Stomach (tissue), 9 donors: ENCODE results near the gene MT1G. TPM values are rescaled to one million over a fixed set of nuclear protein-coding genes. Genes with fewer than 3 reads are reported as not detected.

ENCODE experiments used
- DNase-seq, 2 donors: peaks; one replicate each; pipeline versions ENCODE4 v3.0.0 to v3.0.0-alpha.2; 2013 to 2019
- H3K27ac ChIP-seq, 5 donors: fragments of 200-600 bp in 4 of 5; sonication (generic) in 4 of 5; one replicate each; pipeline ENCODE4 v1.5.1; 2013 to 2019; ENCODE audit warnings: mild to moderate bottlenecking in 1 of 5, moderate library complexity in 1 of 5
- H3K27me3 ChIP-seq, 3 donors: fragments of 200-600 bp; sonication (generic); one replicate each; pipeline ENCODE4 v1.5.1; 2017 to 2019; ENCODE audit warnings: mixed run types in 1 of 3
- H3K36me3 ChIP-seq, 4 donors: fragments of 200-600 bp; sonication (generic); 1 replicate in 3 of 4; 2 replicates in 1 of 4; pipeline ENCODE4 v1.5.1; 2016 to 2019
- H3K4me1 ChIP-seq, 4 donors: fragments of 200-600 bp; sonication (generic); one replicate each; pipeline ENCODE4 v1.5.1; 2016 to 2019
- H3K4me3 ChIP-seq, 4 donors: fragments of 200-600 bp; sonication (generic) in 3 of 4; one replicate each; pipeline ENCODE4 v1.5.1; 2016 to 2019; ENCODE audit warnings: mild to moderate bottlenecking in 1 of 4
- H3K9me3 ChIP-seq, 4 donors: fragments of 200-600 bp; sonication (generic); one replicate each; pipeline ENCODE4 v1.5.1; 2016 to 2019
- CTCF ChIP-seq, 7 experiments: fragments of 450-650 bp in 4 of 7; fragments of 200-600 bp in 3 of 7; sonication (generic) in 3 of 7; IDR thresholded peaks; one replicate each; pipeline ENCODE4 v1.5.1; 2016 to 2019; ENCODE audit warnings: antibody characterized with exemption in 7 of 7, control low read depth in 2 of 7, mild to moderate bottlenecking in 1 of 7
- EP300 ChIP-seq: sonication (generic); formaldehyde crosslinking; IDR thresholded peaks from one replicate; pipeline ENCODE4 v1.6.1; 2017; ENCODE audit warnings: antibody characterized with exemption
- POLR2A ChIP-seq, 4 donors: fragments of 450-650 bp; IDR thresholded peaks; one replicate each; pipeline ENCODE4 v1.6.1; 2016; ENCODE audit warnings: antibody characterized with exemption in 4 of 4, control low read depth in 2 of 4, mild to moderate bottlenecking in 1 of 4, moderate library complexity in 1 of 4
- POLR2AphosphoS5 ChIP-seq, 3 donors: sonication (generic); formaldehyde crosslinking; IDR thresholded peaks; one replicate each; pipeline ENCODE4 v1.6.1; 2016; ENCODE audit warnings: antibody characterized with exemption in 3 of 3
- WGBS, 5 donors: extraction: QIAGEN DNeasy Blood & Tissue Kit in 3 of 5; methylation state at CpG; one replicate each; pipeline versions ENCODE4 v1.1.5 to v1.1.7; 2013 to 2018; 5-methylcytosine and 5-hydroxymethylcytosine counted together
- intact Hi-C: fragments of 100-400 bp; cut with DNase I; formaldehyde crosslinking; loops from one replicate; pipeline ENCODE4 v1.15.1; 2023; ENCODE audit warnings: low total_unique reads
- polyA plus RNA-seq, 3 donors: library from polyadenylated mRNA; stranded (reverse); fragments of 200-250 nt; gene quantifications; one replicate each; pipeline ENCODE4 v1.2.3, GENCODE V29; 2013
- total RNA-seq, 5 donors: library from RNA; depleted of rRNA; stranded (reverse); fragments of >200 nt; gene quantifications; one replicate each; pipeline versions ENCODE4 v1.1.0 to v1.2.3, GENCODE V29; 2014 to 2016
- donor health status: healthy with polysubstance abuse.
- donor health status: Bipolar disorder and iron deficiency.
- donor health status: healthy.

Gene MT1G
- total and polyA plus RNA-seq, 8 donors: 174 to 4,171 (median 873) TPM; not detected in 2

GRCh38 chr16:56634715-56635440 is 33.0 kb downstream of the MT1G start:
- no peak overlapping the region for H3K27ac ChIP-seq
- H3K27me3 ChIP-seq: peaks cover 0 to 80% (median 15%) of the 10 kb centered on the region in 3 donors
- H3K36me3 ChIP-seq: no peaks in the 10 kb centered on the region
- peak overlapping the region; percentile 8 to 54 (median 22) for H3K4me3 ChIP-seq
- intact Hi-C loops: no loop called here
- no peak for TF ChIP-seq EP300
- no peak for TF ChIP-seq POLR2AphosphoS5 (IDR thresholded peaks at IDR 0.05)
- no peak for TF ChIP-seq CTCF (IDR thresholded peaks at IDR 0.05)
- TF ChIP-seq POLR2A (IDR thresholded peaks at IDR 0.05): no peak
- peaks cover 30 to 71% (median 53%) of the 10 kb centered on the region in 4 donors for H3K4me1 ChIP-seq
- 24 to 62% (median 29%) methylated on average over 47 of the region's 47 CpGs for WGBS, 5 donors
- no peaks in the 10 kb centered on the region for H3K9me3 ChIP-seq
- DNase-seq: no peak

DNA sequence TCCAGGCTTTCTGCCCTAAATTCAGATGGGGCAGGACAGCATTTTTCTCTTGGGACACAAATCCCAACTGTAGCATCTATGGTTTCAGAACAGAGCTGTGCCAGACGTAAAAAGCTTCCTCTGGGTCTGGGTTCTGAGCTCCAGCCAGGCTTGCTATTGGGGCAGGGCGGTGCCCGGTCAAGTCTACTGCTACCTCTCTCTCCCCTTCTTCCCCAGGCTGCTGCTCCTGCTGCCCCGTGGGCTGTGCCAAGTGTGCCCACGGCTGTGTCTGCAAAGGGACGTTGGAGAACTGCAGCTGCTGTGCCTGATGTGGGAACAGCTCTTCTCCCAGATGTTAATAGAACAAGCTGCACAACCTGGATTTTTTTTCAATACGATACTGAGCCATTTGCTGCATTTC is 34.3 kb downstream of the MT1G start:
- peak overlapping the region in 4 of 5 donors; percentile 80 to 87 (median 86) for H3K27ac ChIP-seq
- peak overlapping the region; percentile 54 to 61 (median 57) for H3K4me3 ChIP-seq

GRCh38 chr16:56632848-56633365 is 35.0 kb downstream of the MT1G start:
- DNase-seq: no peak
- WGBS, 5 donors: 38 to 48% (median 41%) methylated on average over 5 to 6 of the region's 6 CpGs
- Histone ChIP-seq H3K27ac (peak overlapping the region; percentile 77 to 87 (median 85)), H3K4me3 (peak overlapping the region; percentile 54 to 61 (median 57)), H3K27me3 (peaks cover 0 to 60% (median 11%) of the 10 kb centered on the region in 3 donors), H3K4me1 (peaks cover 19 to 51% (median 35%) of the 10 kb centered on the region in 4 donors), H3K36me3 (no peaks in the 10 kb centered on the region), H3K9me3 (no peaks in the 10 kb centered on the region)
- TF ChIP-seq POLR2A (IDR thresholded peaks at IDR 0.05) (no peak), CTCF (IDR thresholded peaks at IDR 0.05) (no peak), EP300 (no peak), POLR2AphosphoS5 (IDR thresholded peaks at IDR 0.05) (no peak)
- intact Hi-C loops: no loop called here

More for the DNA sequence above, 34.3 kb downstream of the MT1G start:
- Histone ChIP-seq H3K9me3 (no peaks in the 10 kb centered on the region), H3K36me3 (no peaks in the 10 kb centered on the region), H3K27me3 (peaks cover 0 to 66% (median 12%) of the 10 kb centered on the region in 3 donors), H3K4me1 (peaks cover 21 to 57% (median 41%) of the 10 kb centered on the region in 4 donors)
- intact Hi-C loops: no loop called here
- 52 to 75% (median 55%) methylated on average over 7 of the region's 7 CpGs for WGBS, 5 donors
- TF ChIP-seq EP300 (no peak), POLR2AphosphoS5 (IDR thresholded peaks at IDR 0.05) (no peak), POLR2A (IDR thresholded peaks at IDR 0.05) (no peak), CTCF (IDR thresholded peaks at IDR 0.05) (no peak)
- no peak for DNase-seq

- Histone ChIP-seq H3K36me3 (no peaks in the 10 kb centered on the region), H3K27ac (peak within 1 kb of the TSS; percentile 77 to 87 (median 85)), H3K4me1 (peaks cover 19 to 48% (median 30%) of the 10 kb centered on the region in 4 donors), H3K4me3 (peak within 1 kb of the TSS; percentile 54 to 61 (median 57)), H3K9me3 (no peaks in the 10 kb centered on the region), H3K27me3 (peaks cover 0 to 54% (median 11%) of the 10 kb centered on the region in 3 donors)
- intact Hi-C loops: no loop called here
- DNase-seq: peak; percentile 69 to 70
- peak in 2 of 3 donors; percentile 72 to 85 for TF ChIP-seq POLR2AphosphoS5 (IDR thresholded peaks at IDR 0.05)
- TF ChIP-seq EP300: peak; percentile 88
- TF ChIP-seq CTCF (IDR thresholded peaks at IDR 0.05): no peak
- no peak for TF ChIP-seq POLR2A (IDR thresholded peaks at IDR 0.05)
- 1 to 2% (median 2%) methylated on average over 36 to 61 of the region's 61 CpGs for WGBS, 5 donors
Measured at GRCh38 chr16:56632156-56632847, 35.6 kb downstream of the MT1G start, which contains the start of gene MT1M. Gene MT1M (plus strand): TSS chr16:56632659. CDS start chr16:56632732, 73 bp downstream.
